HEK293T (cell line): ENCODE data around the gene PSMD3.

ENCODE experiments used
- ARNT ChIP-seq: fragments of 450-650 bp; IDR thresholded peaks from 2 replicates; pipeline ENCODE4 v1.6.1; 2017; ENCODE audit warnings: mild to moderate bottlenecking
- BHLHE40 ChIP-seq: fragments of 450-650 bp; IDR thresholded peaks from 2 replicates; pipeline ENCODE4 v1.6.1; 2016; ENCODE audit warnings: mild to moderate bottlenecking, moderate library complexity, borderline replicate concordance
- ELF4 ChIP-seq: fragments of 450-650 bp; IDR thresholded peaks from 2 replicates; pipeline ENCODE4 v1.6.1; 2017; ENCODE audit warnings: antibody characterized with exemption
- FOXM1 ChIP-seq: fragments of 450-650 bp; IDR thresholded peaks from 2 replicates; pipeline ENCODE4 v1.6.1; 2017; ENCODE audit warnings: mild to moderate bottlenecking, borderline replicate concordance
- SP1 ChIP-seq: fragments of 450-650 bp; IDR thresholded peaks from 2 replicates; pipeline ENCODE4 v1.6.1; 2017
- SUZ12 ChIP-seq: fragments of 450-650 bp; IDR thresholded peaks from 2 replicates; pipeline ENCODE4 v1.6.1; 2016; ENCODE audit warnings: mild to moderate bottlenecking
- TF ChIP-seq, protein P1 (sequence below): fragments of 450-650 bp; IDR thresholded peaks from 2 replicates; pipeline ENCODE4 v1.6.1; 2016

GRCh38 chr17:40041196-40041595, 60.6 kb downstream of the PSMD3 start:
- TF ChIP-seq BHLHE40 (no peak), ELF4 (no peak), ARNT (no peak), SP1 (no peak), FOXM1 (no peak), SUZ12 (no peak)
- TF ChIP-seq, protein P1, sequence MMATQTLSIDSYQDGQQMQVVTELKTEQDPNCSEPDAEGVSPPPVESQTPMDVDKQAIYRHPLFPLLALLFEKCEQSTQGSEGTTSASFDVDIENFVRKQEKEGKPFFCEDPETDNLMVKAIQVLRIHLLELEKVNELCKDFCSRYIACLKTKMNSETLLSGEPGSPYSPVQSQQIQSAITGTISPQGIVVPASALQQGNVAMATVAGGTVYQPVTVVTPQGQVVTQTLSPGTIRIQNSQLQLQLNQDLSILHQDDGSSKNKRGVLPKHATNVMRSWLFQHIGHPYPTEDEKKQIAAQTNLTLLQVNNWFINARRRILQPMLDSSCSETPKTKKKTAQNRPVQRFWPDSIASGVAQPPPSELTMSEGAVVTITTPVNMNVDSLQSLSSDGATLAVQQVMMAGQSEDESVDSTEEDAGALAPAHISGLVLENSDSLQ = no peak
